ENCODE measurements around the gene SRSF5. TPM values are rescaled to one million over a fixed set of nuclear protein-coding genes. Genes with fewer than 3 reads are reported as not detected.

Gene SRSF5
- total RNA-seq, 1 experiment from 2014 or later: 389 TPM

GRCh38 chr14:69776875-69777453 is 10.0 kb downstream of the SRSF5 start:
- Histone ChIP-seq H2BK120ac (ENCODE audit: low read depth, low read length, poor library complexity, severe bottlenecking) (no peak overlapping the region), H2BK20ac (ENCODE audit: low read depth, low read length, poor library complexity, severe bottlenecking) (no peak overlapping the region), H3K79me2 (ENCODE audit: insufficient read depth, low read length) (no peaks in the 10 kb centered on the region; the same call in 1 of the 2 replicates), H3K4ac (ENCODE audit: low read depth, low read length) (no peak overlapping the region), H4K5ac (ENCODE audit: insufficient read length, low read depth, low read length) (no peak overlapping the region), H2BK5ac (ENCODE audit: insufficient read length, low read length) (no peak overlapping the region), H3K23me2 (ENCODE audit: insufficient read length, low read depth, low read length, poor library complexity, severe bottlenecking) (no peaks in the 10 kb centered on the region), H4K91ac (ENCODE audit: insufficient read length, low read depth, low read length) (no peak overlapping the region), H4K20me1 (ENCODE audit: control insufficient read depth, insufficient read depth, insufficient read length) (no peaks in the 10 kb centered on the region), H2AFZ (ENCODE audit: low read length) (no peak overlapping the region), H3K27ac (ENCODE audit: insufficient read length, low read depth, low read length) (no peak overlapping the region), H3K9ac (ENCODE audit: extremely low read depth, insufficient read length, low read length) (no peak overlapping the region), H4K8ac (replicated peaks; ENCODE audit: insufficient read length, low read depth, low read length) (no peak overlapping the region), H3K56ac (ENCODE audit: insufficient read length, low read depth, low read length) (no peak overlapping the region), H3K27me3 (ENCODE audit: insufficient read depth, low read length) (no peaks in the 10 kb centered on the region), H3K18ac (ENCODE audit: insufficient read length, low read depth, low read length) (no peak overlapping the region), H2BK12ac (ENCODE audit: insufficient read length, low read depth, low read length) (no peak overlapping the region), H3K9me3 (ENCODE audit: control insufficient read depth, low read depth, low read length) (no peaks in the 10 kb centered on the region), H2AK5ac (ENCODE audit: insufficient read length, low read length) (no peak overlapping the region), H3K14ac (ENCODE audit: insufficient read depth, low read length) (no peak overlapping the region), H2BK15ac (ENCODE audit: low read depth, low read length) (no peak overlapping the region), H3K4me1 (ENCODE audit: insufficient read depth, low read length) (no peaks in the 10 kb centered on the region), H3K4me2 (ENCODE audit: insufficient read depth, insufficient read length, low read length) (no peak overlapping the region), H3K23ac (ENCODE audit: insufficient read length, low read depth, low read length) (no peak overlapping the region), H3K79me1 (ENCODE audit: insufficient read depth, low read depth, low read length, poor library complexity, severe bottlenecking) (no peaks in the 10 kb centered on the region), H3T11ph (ENCODE audit: low read length) (no peak overlapping the region)
- no peak for TF ChIP-seq CTCF (conservative IDR thresholded peaks at IDR 0.05)
- whole genome bisulfite sequencing (ENCODE audit: extremely low coverage, insufficient read length, low lambda C conversion rate): no CpG with 5 or more reads among the region's 4 CpGs
- Mint-ChIP-seq H3K27ac (no peak overlapping the region), H3K27me3 (ENCODE audit: low read depth) (no peaks in the 10 kb centered on the region), H3K9me3 (no peaks in the 10 kb centered on the region), H3K4me1 (no peaks in the 10 kb centered on the region), H3K4me3 (no peak overlapping the region), H3K36me3 (ENCODE audit: insufficient read depth in 1 of 3, low read depth in 3 of 3) (peaks cover 36 to 77% (median 61%) of the 10 kb centered on the region in 3 experiments)
- DNase-seq: no peak
